ENCODE measurements around the gene HSD17B14.
A peak's percentile ranks its signal among the peaks of the same experiment; 100 is the strongest.

The HSD17B14 gene

GRCh38 chr19:48822514-48822913 lies 13.8 kb downstream of the HSD17B14 start:
- TF ChIP-seq, protein P1, sequence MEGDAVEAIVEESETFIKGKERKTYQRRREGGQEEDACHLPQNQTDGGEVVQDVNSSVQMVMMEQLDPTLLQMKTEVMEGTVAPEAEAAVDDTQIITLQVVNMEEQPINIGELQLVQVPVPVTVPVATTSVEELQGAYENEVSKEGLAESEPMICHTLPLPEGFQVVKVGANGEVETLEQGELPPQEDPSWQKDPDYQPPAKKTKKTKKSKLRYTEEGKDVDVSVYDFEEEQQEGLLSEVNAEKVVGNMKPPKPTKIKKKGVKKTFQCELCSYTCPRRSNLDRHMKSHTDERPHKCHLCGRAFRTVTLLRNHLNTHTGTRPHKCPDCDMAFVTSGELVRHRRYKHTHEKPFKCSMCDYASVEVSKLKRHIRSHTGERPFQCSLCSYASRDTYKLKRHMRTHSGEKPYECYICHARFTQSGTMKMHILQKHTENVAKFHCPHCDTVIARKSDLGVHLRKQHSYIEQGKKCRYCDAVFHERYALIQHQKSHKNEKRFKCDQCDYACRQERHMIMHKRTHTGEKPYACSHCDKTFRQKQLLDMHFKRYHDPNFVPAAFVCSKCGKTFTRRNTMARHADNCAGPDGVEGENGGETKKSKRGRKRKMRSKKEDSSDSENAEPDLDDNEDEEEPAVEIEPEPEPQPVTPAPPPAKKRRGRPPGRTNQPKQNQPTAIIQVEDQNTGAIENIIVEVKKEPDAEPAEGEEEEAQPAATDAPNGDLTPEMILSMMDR (IDR thresholded peaks at IDR 0.05) = no peak
- no peak for DNase-seq (ENCODE audit: low spot score)
- Histone ChIP-seq H3K27ac (no peak overlapping the region), H3K4me3 (no peak overlapping the region)

GRCh38 chr19:48821633-48822032 lies 14.7 kb downstream of the HSD17B14 start:
- TF ChIP-seq, protein P1 (IDR thresholded peaks at IDR 0.05) = no peak
- H3K27ac ChIP-seq = no peak overlapping the region
- H3K4me3 ChIP-seq = no peak overlapping the region
- no peak for DNase-seq (ENCODE audit: low spot score)

GRCh38 chr19:48819366-48819816 lies 16.9 kb downstream of the HSD17B14 start:
- peak overlapping the region; percentile 50 to 82 for H3K27ac ChIP-seq
- TF ChIP-seq, protein P1 (IDR thresholded peaks at IDR 0.05) = no peak
- peak; percentile 91 for DNase-seq (ENCODE audit: low spot score)
- H3K4me3 ChIP-seq = no peak overlapping the region

GRCh38 chr19:48818234-48818820 lies 18.0 kb downstream of the HSD17B14 start:
- TF ChIP-seq, protein P1 (IDR thresholded peaks at IDR 0.05) = no peak
- peak overlapping the region in 1 of 2 donors; percentile 82 for H3K27ac ChIP-seq
- no peak overlapping the region for H3K4me3 ChIP-seq
- DNase-seq (ENCODE audit: low spot score) = no peak

DNA sequence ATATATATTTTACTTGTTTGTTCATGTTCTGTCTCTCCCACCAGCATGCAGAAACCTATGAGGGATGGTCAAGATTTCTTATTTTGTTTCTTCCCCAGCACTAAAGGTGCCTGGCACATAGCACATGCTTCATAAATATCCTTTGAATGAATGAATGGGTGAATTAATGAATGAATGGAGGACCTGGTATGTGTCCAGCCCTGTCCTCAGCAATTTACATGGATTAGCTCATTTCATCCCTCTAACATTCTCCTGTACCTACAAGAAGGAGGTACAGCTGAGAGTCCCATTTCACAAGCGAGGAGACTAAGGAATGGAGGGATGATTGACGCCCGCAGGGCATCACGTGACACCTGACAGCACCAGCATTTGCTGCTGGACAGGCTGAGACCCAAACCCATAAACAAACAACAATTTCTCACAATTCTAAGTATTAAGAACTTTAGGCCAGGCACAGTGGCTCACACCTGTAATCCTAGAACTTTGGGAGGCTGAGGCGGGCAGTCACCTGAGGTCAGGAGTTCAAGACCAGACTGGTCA lies 18.6 kb downstream of the HSD17B14 start:
- TF ChIP-seq, protein P1 (IDR thresholded peaks at IDR 0.05) = no peak
- DNase-seq (ENCODE audit: low spot score) = no peak
- H3K27ac ChIP-seq = no peak overlapping the region
- no peak overlapping the region for H3K4me3 ChIP-seq

- Histone ChIP-seq H3K27ac (no peak overlapping the region), H3K4me3 (no peak overlapping the region)
- TF ChIP-seq, protein P1 (IDR thresholded peaks at IDR 0.05) = no peak
- DNase-seq (ENCODE audit: low spot score) = no peak
Measured at GRCh38 chr19:48815870-48816501, 20.3 kb downstream of the HSD17B14 start.

DNA sequence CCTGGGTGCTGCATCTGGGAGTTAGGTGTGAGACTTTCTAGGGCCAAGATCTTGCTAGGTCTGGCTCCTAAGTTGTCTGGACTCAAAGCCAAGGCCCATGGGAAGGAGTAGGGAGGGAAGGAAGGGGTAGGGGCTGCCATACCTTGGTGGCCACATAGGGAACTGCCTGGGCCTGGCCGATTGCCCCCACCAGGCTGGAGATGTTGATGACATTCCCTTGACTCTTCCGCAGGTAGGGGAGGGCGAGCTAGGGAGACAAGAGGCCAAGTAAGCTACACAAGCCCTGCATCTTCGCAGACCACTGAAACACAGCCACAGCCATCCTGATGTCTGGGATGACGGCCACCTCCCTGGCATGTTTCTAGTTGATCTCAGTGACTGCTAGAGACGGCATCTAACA lies 21.4 kb downstream of the HSD17B14 start:
- Histone ChIP-seq H3K27ac (no peak overlapping the region), H3K4me3 (no peak overlapping the region)
- no peak for DNase-seq (ENCODE audit: low spot score)
- TF ChIP-seq, protein P1 (IDR thresholded peaks at IDR 0.05) = no peak
